Endothelial cell of umbilical vein (primary cell): ENCODE data around the gene SLC25A53. TPM values are rescaled to one million over a fixed set of nuclear protein-coding genes. Genes with fewer than 3 reads are reported as not detected.

Experiments
- BruUV-seq: library from RNA; stranded (reverse); fragments of 400-500 nt; replicated peaks from 2 replicates; lab custom pipeline; 2021; lab: Mats Ljungman, UMichigan
- CTCF ChIA-PET: fragments of 300-600, 350-600 bp; sonication (Branson Sonifier 250); formaldehyde crosslinking; loops from one replicate; lab custom pipeline; 2021; ENCODE audit warnings: antibody characterized with exemption, inconsistent platforms; lab: Charles Lee
- POLR2A ChIA-PET: fragments of 300-600, 350-600 bp; sonication (Branson Sonifier 250); formaldehyde crosslinking; loops from one replicate; lab custom pipeline; 2021; ENCODE audit warnings: antibody characterized with exemption, inconsistent platforms; lab: Charles Lee
- DNase-seq: peaks from one replicate; pipeline ENCODE4 v3.0.0-alpha.2; 2011; ENCODE audit warnings: low read depth, low spot score
- FAIRE-seq: peaks from 2 replicates; lab custom pipeline; 2011; peaks lifted over from hg19 to GRCh38; lab: Jason Lieb, UNC
- H2AFZ ChIP-seq: 2 replicates; pipeline ENCODE4 v1.6.0; 2012; ENCODE audit warnings: low read depth, low read length, control low read depth, inconsistent platforms
- H3K27ac ChIP-seq: 2 replicates; pipeline ENCODE4 v1.5.1; 2011; ENCODE audit warnings: low read depth, mild to moderate bottlenecking, control low read depth, low read length, moderate library complexity; ENCODE audit not compliant: insufficient read depth
- H3K27me3 ChIP-seq, 2 experiments: 2 replicates each; pipeline versions ENCODE4 v1.6.0 to v1.6.1; 2011; ENCODE audit warnings: low read length in 2 of 2, mixed read lengths in 1 of 2; ENCODE audit not compliant: control insufficient read depth in 2 of 2, insufficient read depth in 2 of 2
- H3K36me3 ChIP-seq, 2 experiments: 2 replicates in 1 of 2; 3 replicates in 1 of 2; pipeline ENCODE4 v1.5.1; 2011; ENCODE audit warnings: low read length in 2 of 2, mild to moderate bottlenecking in 1 of 2, moderate library complexity in 1 of 2; ENCODE audit not compliant: control insufficient read depth in 2 of 2, insufficient read depth in 2 of 2; ENCODE audit errors: extremely low read depth in 1 of 2
- H3K4me1 ChIP-seq: 3 replicates; pipeline ENCODE4 v1.5.1; 2011; ENCODE audit warnings: mild to moderate bottlenecking, low read length; ENCODE audit not compliant: control insufficient read depth, insufficient read depth; ENCODE audit errors: extremely low read depth
- H3K4me2 ChIP-seq: 2 replicates; pipeline ENCODE4 v1.6.1; 2011; ENCODE audit warnings: low read length, control low read depth, mixed read lengths; ENCODE audit not compliant: insufficient read depth
- H3K4me3 ChIP-seq, 3 experiments: fragments of 200-600 bp in 1 of 3; sonication (generic), shearing (Covaris generic) in 1 of 3; replicated peaks in 1 of 3; 2 replicates each; pipeline ENCODE4 v1.5.1; 2011 to 2016; ENCODE audit warnings: control low read depth in 3 of 3, low read length in 3 of 3, mild to moderate bottlenecking in 2 of 3, inconsistent platforms in 1 of 3, low read depth in 1 of 3, moderate library complexity in 1 of 3; ENCODE audit not compliant: insufficient read depth in 1 of 3
- H3K79me2 ChIP-seq: 2 replicates; pipeline ENCODE4 v1.6.0; 2012; ENCODE audit warnings: low read length, inconsistent platforms; ENCODE audit not compliant: control insufficient read depth, insufficient read depth
- H3K9ac ChIP-seq: replicated peaks from 2 replicates; pipeline ENCODE3; 2011; ENCODE audit warnings: low read length, control low read depth; ENCODE audit not compliant: insufficient read depth; ENCODE audit errors: extremely low read depth
- H3K9me1 ChIP-seq: replicated peaks from 3 replicates; pipeline ENCODE4 v1.6.0; 2011; ENCODE audit warnings: mild to moderate bottlenecking, low read length; ENCODE audit not compliant: control insufficient read depth, insufficient read depth; ENCODE audit errors: extremely low read depth
- H3K9me3 ChIP-seq: replicated peaks from 2 replicates; pipeline ENCODE4 v1.5.1; 2012; ENCODE audit warnings: low read length, inconsistent platforms; ENCODE audit not compliant: control insufficient read depth, insufficient read depth
- H4K20me1 ChIP-seq: replicated peaks from 2 replicates; pipeline ENCODE3; 2011; ENCODE audit warnings: mild to moderate bottlenecking, low read length; ENCODE audit not compliant: control insufficient read depth, insufficient read depth; ENCODE audit errors: extremely low read depth
- EZH2 ChIP-seq: IDR thresholded peaks from 2 replicates; pipeline ENCODE4 v1.6.1; 2012; ENCODE audit warnings: borderline replicate concordance, low read depth, mild to moderate bottlenecking, moderate library complexity, low read length, inconsistent platforms; ENCODE audit not compliant: severe bottlenecking
- FOS ChIP-seq: IDR thresholded peaks from 2 replicates; pipeline ENCODE4 v1.6.1; 2011; ENCODE audit warnings: mild to moderate bottlenecking, low read length, moderate library complexity, borderline replicate concordance; ENCODE audit not compliant: insufficient read depth
- GATA2 ChIP-seq: IDR thresholded peaks from 2 replicates; pipeline ENCODE4 v1.7.0; 2011; ENCODE audit warnings: low read depth, mild to moderate bottlenecking, moderate library complexity, mixed read lengths, low read length; ENCODE audit not compliant: insufficient read length, insufficient read depth
- JUN ChIP-seq: IDR thresholded peaks from 2 replicates; pipeline ENCODE4 v1.6.1; 2011; ENCODE audit warnings: borderline replicate concordance, low read depth; ENCODE audit not compliant: insufficient read length, insufficient read depth
- MYC ChIP-seq: IDR thresholded peaks from one replicate; pipeline ENCODE4 v1.6.1; 2011; ENCODE audit warnings: mild to moderate bottlenecking, low read depth, low read length
- POLR2A ChIP-seq: IDR thresholded peaks from 2 replicates; pipeline ENCODE4 v1.6.1; 2012; ENCODE audit warnings: low read depth, mild to moderate bottlenecking, control low read depth, low read length
- POLR2AphosphoS5 ChIP-seq: IDR thresholded peaks from 2 replicates; pipeline ENCODE4 v1.6.1; 2012; ENCODE audit warnings: low read depth, mild to moderate bottlenecking, control low read depth, low read length, moderate library complexity; ENCODE audit not compliant: insufficient read depth
- dilution Hi-C: fragments of 300-500 bp; cut with MboI; formaldehyde crosslinking; loops from one replicate; pipeline ENCODE4 v1.15.0; 2019; ENCODE audit warnings: low sequenced_read_pairs; ENCODE audit not compliant: extremely low pct_ligation_motif_present
- intact Hi-C: fragments of 100-400 bp; cut with micrococcal nuclease; formaldehyde crosslinking; loops from one replicate; pipeline ENCODE4 v1.10.0; 2022
- polyA plus RNA-seq, 4 experiments: library from polyadenylated mRNA; depleted of rRNA in 3 of 4; stranded (reverse) in 3 of 4; unstranded in 1 of 4; fragments of >200 nt; gene quantifications; 2 replicates each; pipeline versions ENCODE4 v1.2.1 to v1.2.3, GENCODE V29; 2011 to 2012; ENCODE audit warnings: missing spikeins in 1 of 4
- total RNA-seq: library from RNA; stranded (reverse); gene quantifications from 2 replicates; pipeline ENCODE4 v1.2.3, GENCODE V29; 2021
- TF ChIP-seq, protein P1 (sequence below): IDR thresholded peaks from 2 replicates; pipeline ENCODE4 v1.6.1; 2011; ENCODE audit not compliant: insufficient read depth, insufficient read length
- TF ChIP-seq, protein P2 (sequence below), 2 donors: IDR thresholded peaks; 1 replicate in 1 of 2; 2 replicates in 1 of 2; pipeline ENCODE4 v1.5.1; 2011; ENCODE audit warnings: low read length in 2 of 2, mild to moderate bottlenecking in 2 of 2, moderate library complexity in 2 of 2, control low read depth in 1 of 2, inconsistent platforms in 1 of 2, low read depth in 1 of 2; ENCODE audit not compliant: insufficient read depth in 1 of 2; ENCODE audit errors: extremely low read depth in 1 of 2

The SLC25A53 gene
- total and polyA plus RNA-seq, 2 donors (not counting 3 experiments of a cell fraction or from before 2014, with no cell fraction given), result 4.6 to 6.3 TPM

DNA sequence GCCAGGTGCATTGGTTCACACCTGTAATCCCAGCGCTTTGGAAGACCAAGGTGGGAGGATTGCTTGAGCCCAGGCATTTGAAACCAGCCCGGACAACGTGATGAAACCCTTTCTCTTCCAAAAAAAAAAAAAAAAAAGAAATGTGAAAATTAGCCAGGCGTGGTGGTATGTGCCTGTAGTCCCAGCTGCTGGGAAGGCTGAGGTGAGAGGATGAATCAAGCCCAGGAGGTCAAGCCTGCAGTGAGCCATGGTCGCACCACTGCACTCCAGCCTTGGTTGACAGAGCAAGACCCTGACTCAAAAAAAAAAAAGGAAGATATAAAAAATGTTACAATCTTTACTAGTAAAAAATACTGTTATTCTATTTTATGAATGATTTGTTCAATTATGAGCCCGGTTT, 15.3 kb upstream of the SLC25A53 start:
- dilution Hi-C loops (no loop called here), intact Hi-C loops (no loop called here)
- POLR2A ChIA-PET, result no interaction called here
- TF ChIP-seq, protein P1, sequence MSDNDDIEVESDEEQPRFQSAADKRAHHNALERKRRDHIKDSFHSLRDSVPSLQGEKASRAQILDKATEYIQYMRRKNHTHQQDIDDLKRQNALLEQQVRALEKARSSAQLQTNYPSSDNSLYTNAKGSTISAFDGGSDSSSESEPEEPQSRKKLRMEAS, result no peak
- TF ChIP-seq EZH2 (no peak), FOS (no peak), POLR2A (no peak), POLR2AphosphoS5 (no peak), MYC (no peak), JUN (no peak), GATA2 (no peak)
- TF ChIP-seq, protein P2, sequence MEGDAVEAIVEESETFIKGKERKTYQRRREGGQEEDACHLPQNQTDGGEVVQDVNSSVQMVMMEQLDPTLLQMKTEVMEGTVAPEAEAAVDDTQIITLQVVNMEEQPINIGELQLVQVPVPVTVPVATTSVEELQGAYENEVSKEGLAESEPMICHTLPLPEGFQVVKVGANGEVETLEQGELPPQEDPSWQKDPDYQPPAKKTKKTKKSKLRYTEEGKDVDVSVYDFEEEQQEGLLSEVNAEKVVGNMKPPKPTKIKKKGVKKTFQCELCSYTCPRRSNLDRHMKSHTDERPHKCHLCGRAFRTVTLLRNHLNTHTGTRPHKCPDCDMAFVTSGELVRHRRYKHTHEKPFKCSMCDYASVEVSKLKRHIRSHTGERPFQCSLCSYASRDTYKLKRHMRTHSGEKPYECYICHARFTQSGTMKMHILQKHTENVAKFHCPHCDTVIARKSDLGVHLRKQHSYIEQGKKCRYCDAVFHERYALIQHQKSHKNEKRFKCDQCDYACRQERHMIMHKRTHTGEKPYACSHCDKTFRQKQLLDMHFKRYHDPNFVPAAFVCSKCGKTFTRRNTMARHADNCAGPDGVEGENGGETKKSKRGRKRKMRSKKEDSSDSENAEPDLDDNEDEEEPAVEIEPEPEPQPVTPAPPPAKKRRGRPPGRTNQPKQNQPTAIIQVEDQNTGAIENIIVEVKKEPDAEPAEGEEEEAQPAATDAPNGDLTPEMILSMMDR (IDR thresholded peaks at IDR 0.05; ENCODE audit: extremely low read depth in 1 of 2, insufficient read depth in 1 of 2, low read depth in 1 of 2, low read length in 2 of 2), result no peak
- Histone ChIP-seq H3K4me1 (peaks cover 12% of the 10 kb centered on the region), H3K4me2 (no peak overlapping the region), H4K20me1 (no peaks in the 10 kb centered on the region), H3K36me3 (no peaks in the 10 kb centered on the region), H3K4me3 (no peak overlapping the region), H3K9me1 (no peaks in the 10 kb centered on the region), H3K9ac (no peak overlapping the region), H2AFZ (no peak overlapping the region), H3K9me3 (no peaks in the 10 kb centered on the region), H3K27ac (no peak overlapping the region), H3K27me3 (no peaks in the 10 kb centered on the region), H3K79me2 (peaks cover 70% of the 10 kb centered on the region)
- DNase-seq (no peak), FAIRE-seq (no peak)
- CTCF ChIA-PET, result interaction anchor here (0.6 kb wide), 1 partner anchor 147 kb away, joined by 3 read pairs; no protein-coding TSS in a partner anchor
- BruUV-seq, result no TSS peak
